ENCODE measurements around the gene NSA2. TPM values are rescaled to one million over a fixed set of nuclear protein-coding genes. Genes with fewer than 3 reads are reported as not detected.
A peak's percentile ranks its signal among the peaks of the same experiment; 100 is the strongest.
"Not testable (repeated sequence)": the region's sequence is repeated elsewhere in the genome, so short reads cannot be mapped to it uniquely, and the experiment has no call there.

Gene NSA2
- total RNA-seq, 1 experiment from 2014 or later = 33.1 TPM

DNA sequence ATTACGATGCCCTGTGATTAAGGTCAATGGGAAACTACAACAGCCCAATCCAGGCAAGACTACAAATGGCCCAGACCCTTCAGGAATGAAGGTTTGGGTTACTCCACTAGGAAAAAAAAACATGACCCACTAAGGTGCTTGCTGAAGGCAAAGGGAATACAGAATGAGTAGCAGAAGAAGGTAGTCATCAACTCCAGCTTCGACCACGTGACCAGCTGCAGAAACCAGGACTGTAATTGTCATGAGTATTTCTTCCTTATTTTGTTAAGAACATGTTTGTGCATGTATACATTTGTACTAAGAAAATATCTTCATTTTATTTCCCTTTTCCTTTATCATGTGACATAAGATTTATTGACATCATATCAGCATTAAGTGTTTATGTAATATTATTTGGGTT lies 24.6 kb downstream of the NSA2 start:
- not testable (repeated sequence) for DNase-seq, H3K36me3 ChIP-seq, H3K9me3 ChIP-seq, H3K4me3 ChIP-seq, H3K27me3 ChIP-seq

DNA sequence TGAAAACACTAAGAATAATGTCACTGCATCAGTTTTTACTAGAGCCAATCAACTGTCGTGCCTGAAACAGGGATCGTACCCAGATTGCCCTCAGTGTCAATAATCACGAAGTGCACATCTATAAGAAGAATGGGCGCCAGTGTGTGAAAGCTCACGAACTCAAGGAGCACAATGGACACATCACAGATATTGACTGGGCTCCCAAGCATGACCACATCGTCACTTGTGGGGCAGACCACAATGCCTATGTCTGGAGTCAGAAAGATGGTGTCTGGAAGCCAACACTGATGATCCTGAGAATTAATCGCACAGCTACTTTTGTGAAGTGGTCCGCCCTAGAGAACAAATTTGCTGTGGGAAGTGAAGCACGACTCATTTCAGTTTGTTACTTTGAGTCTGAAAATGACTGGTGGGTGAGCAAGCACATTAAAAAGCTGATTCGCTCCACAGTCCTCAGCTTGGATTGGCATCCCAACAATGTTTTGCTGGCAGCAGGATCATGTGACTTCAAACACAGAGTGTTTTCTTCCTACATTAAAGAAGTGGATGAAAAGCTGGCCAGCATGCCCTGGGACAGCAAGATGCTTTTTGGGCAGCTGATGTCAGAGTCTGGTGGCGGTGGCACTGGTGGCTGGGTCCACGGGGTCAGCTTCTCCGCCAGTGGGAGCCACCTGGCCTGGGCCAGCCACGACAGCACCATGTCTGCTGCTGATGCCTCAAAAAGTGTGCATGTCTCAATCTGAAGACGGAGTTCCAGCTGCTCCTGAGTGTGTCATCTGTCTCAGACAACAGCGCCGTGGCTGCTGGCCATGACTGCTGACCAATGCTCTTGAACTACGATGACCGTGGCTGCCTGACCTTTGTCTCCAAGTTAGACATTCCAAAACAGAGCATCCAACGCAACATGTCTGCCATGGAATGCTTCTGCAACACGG lies 32.2 kb downstream of the NSA2 start:
- DNase-seq = peak; percentile 28
- Histone ChIP-seq H3K27me3 (no peaks in the 10 kb centered on the region), H3K36me3 (no peaks in the 10 kb centered on the region), H3K9me3 (no peaks in the 10 kb centered on the region), H3K4me3 (no peak overlapping the region)

DNA sequence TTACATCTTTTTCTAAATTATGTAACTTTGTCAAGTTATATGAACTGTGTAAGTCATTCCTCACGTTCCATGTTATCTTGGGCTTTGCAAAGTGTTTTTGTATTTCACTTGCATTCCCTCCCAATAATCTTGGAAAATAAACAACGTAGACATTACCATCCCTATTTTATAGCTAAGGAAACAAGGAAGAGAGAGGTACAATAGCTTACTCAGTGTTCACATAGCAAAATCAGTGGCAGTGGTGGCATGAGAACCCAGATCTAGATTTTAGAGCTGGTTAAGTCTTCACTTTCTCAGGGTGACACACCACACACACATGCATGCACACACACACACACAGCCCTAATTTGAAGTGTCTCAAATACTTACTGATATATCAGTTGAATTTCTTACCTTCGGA lies 34.1 kb downstream of the NSA2 start:
- Histone ChIP-seq H3K4me3 (no peak overlapping the region), H3K36me3 (no peaks in the 10 kb centered on the region), H3K9me3 (no peaks in the 10 kb centered on the region), H3K27me3 (no peaks in the 10 kb centered on the region)
- DNase-seq = no peak

DNA sequence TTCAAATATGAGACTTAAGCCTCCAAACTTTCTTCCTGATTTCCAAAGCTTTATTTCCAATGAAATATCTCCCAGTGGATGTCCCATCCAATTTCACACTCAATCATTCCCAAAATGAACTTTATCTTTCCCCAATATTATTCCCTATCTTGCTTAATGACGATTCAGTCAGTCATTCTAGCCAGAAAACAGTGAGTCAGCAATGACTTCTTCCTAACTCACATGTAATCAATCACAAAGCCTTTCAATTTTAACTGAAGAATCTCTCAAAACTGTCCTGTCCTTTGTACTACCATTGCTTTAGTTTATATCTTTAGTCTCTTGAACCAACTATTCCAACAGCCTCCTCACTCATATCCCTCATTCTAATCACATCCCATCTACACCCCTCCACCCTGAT lies 34.9 kb downstream of the NSA2 start:
- Histone ChIP-seq H3K4me3 (no peak overlapping the region), H3K27me3 (no peaks in the 10 kb centered on the region), H3K36me3 (no peaks in the 10 kb centered on the region), H3K9me3 (no peaks in the 10 kb centered on the region)
- DNase-seq = no peak

DNA sequence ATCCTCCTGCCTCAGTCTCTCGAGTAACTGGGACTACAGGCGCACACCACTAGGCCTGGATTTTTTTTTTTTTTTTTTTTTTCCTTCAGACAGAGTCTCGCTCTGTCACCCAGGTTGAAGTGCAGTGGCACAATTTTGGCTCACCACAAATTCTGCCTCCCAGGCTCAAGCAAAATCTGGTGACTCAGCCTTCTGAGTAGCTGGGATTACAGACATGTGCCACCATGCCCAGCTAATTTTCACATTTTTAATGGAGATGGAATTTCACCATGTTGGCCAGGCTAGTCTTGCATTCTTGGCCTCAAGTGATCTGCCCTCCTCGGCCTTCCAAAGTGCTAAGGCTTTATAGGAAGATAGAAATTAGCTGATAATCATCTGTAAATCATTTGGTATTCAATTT lies 43.9 kb downstream of the NSA2 start:
- DNase-seq = peak; percentile 58
- Histone ChIP-seq H3K4me3 (no peak overlapping the region), H3K27me3 (no peaks in the 10 kb centered on the region), H3K36me3 (no peaks in the 10 kb centered on the region), H3K9me3 (no peaks in the 10 kb centered on the region)

DNA sequence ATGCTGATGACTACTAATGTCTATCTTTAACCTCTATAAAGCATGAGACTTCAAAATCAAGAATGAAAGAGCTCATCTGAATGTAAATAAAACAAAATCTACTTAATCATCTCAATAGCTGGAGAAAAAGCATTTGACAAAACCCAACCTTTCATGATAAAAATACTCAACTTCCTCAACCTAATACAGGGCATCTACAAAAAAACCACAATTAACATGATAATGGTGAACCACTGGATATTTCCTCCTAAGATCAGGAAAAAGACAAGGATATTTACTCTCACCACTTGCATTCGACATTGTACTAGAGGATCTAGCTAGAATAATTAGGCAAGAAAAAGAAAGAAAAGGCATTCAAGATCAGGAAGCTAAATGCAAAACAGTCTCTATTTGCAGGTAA lies 49.8 kb downstream of the NSA2 start:
- Histone ChIP-seq H3K9me3 (no peaks in the 10 kb centered on the region), H3K4me3 (no peak overlapping the region), H3K27me3 (no peaks in the 10 kb centered on the region), H3K36me3 (no peaks in the 10 kb centered on the region)
- no peak for DNase-seq

DNA sequence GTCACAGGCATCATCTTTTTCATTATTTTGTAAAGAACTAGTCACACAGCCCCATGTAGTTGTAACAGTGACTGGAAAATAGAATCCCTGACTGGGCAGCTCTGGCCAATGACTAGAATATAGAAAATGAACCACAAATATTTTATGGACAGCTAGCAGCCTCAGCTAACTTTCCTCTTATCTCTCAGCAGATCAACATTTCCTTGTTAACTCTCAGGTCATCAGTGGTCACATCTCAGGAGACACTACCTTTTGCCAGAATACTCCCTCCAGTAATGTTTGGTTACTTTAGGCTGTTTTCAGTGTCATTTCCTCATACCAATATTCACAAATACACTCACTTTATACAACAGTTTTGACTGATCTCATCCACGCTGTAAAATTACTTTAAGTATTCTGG lies 55.2 kb downstream of the NSA2 start:
- H3K36me3 ChIP-seq = no peaks in the 10 kb centered on the region
- H3K9me3 ChIP-seq = no peaks in the 10 kb centered on the region
- no peak overlapping the region for H3K4me3 ChIP-seq
- no peak for DNase-seq
- no peaks in the 10 kb centered on the region for H3K27me3 ChIP-seq

DNA sequence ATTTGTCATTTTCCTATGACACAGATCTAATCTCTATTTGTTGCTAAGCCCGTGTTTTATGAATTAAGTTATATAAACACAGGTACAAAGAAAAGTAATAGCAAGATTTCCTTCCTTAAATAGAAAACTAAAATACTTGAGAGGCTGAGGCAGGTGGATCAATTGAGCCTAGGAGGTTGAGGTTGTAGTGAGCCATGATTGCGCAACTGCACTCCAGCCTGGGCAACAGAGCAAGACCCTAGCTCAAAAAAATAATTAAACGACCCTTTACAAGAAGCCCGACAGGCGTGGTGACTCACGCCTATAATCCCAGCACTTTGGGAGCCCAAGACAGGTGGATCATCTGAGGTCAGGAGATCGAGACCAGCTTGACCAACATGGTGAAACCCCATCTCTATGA lies 62.4 kb downstream of the NSA2 start:
- Histone ChIP-seq H3K27me3 (no peaks in the 10 kb centered on the region), H3K36me3 (no peaks in the 10 kb centered on the region), H3K4me3 (no peak overlapping the region), H3K9me3 (no peaks in the 10 kb centered on the region)
- no peak for DNase-seq

Other genes with a start within 250 kb of the NSA2 start
- 14.5 and 35.0 TPM in 2 replicates for gene ENC1, start 126.5 kb upstream of the NSA2 start, total RNA-seq (2014; rRNA removed; shearing (Covaris generic); ENCODE audit: low replicate concordance)
- 165 and 208 TPM in 2 replicates for gene HEXB, start 82.0 kb upstream of the NSA2 start, total RNA-seq (2014; rRNA removed; shearing (Covaris generic); ENCODE audit: low replicate concordance)
- 19.3 and 38.8 TPM in 2 replicates for gene GFM2, start 132 bp upstream of the NSA2 start, total RNA-seq (2014; rRNA removed; shearing (Covaris generic); ENCODE audit: low replicate concordance)
- gene FAM169A, start 99.1 kb downstream of the NSA2 start, total RNA-seq (2014; rRNA removed; shearing (Covaris generic); ENCODE audit: low replicate concordance) = 2.2 and 18.8 TPM in 2 replicates